HCT116 (cell line): ENCODE measurements around the gene ZNF341. TPM values are rescaled to one million over a fixed set of nuclear protein-coding genes. Genes with fewer than 3 reads are reported as not detected.
A peak's percentile ranks its signal among the peaks of the same experiment; 100 is the strongest.

Source experiments
- ATAC-seq: fragments of 200-7000 bp; cut with Tn5 transposase; 2 replicates; pipeline ENCODE4 v1.9.1; 2020; ENCODE audit warnings: mild to moderate bottlenecking, moderate library complexity
- BruUV-seq: library from RNA; stranded (reverse); fragments of 400-500 nt; replicated peaks from 2 replicates; lab custom pipeline; 2021; lab: Mats Ljungman, UMichigan
- CTCF ChIA-PET: fragments of 300-600 bp; sonication (Branson Sonifier 250); formaldehyde crosslinking; loops from one replicate; lab custom pipeline; 2021; ENCODE audit warnings: antibody characterized with exemption; lab: Charles Lee
- POLR2A ChIA-PET: fragments of 300-600, 350-600 bp; sonication (Branson Sonifier 250); formaldehyde crosslinking; loops from one replicate; lab custom pipeline; 2021; ENCODE audit warnings: antibody characterized with exemption; lab: Charles Lee
- RAD21 ChIA-PET, 2 experiments: fragments of 300-600 bp; sonication (Branson Sonifier 250); formaldehyde crosslinking; loops; one replicate each; lab custom pipeline; 2023; ENCODE audit warnings: low total read pairs in 2 of 2; ENCODE audit not compliant: uncharacterized antibody in 2 of 2, unreplicated experiment in 2 of 2, low non-redundant PET in 1 of 2; lab: Charles Lee
- DNase-seq: peaks from one replicate; pipeline ENCODE4 v3.0.0-alpha.2; 2010; ENCODE audit warnings: low read depth, low spot score
- H2AFZ ChIP-seq: fragments of 200-600 bp; shearing (Covaris generic), sonication (generic); 2 replicates; pipeline ENCODE4 v1.6.1; 2017; ENCODE audit warnings: low read depth, mixed run types, mixed read lengths, antibody characterized with exemption, low read length; ENCODE audit not compliant: poor library complexity, severe bottlenecking
- H3K27ac ChIP-seq: 2 replicates; pipeline ENCODE4 v1.5.1; 2012; ENCODE audit warnings: low read depth, low read length
- H3K27me3 ChIP-seq: fragments of 200-600 bp; sonication (generic); 2 replicates; pipeline ENCODE4 v1.6.1; 2016; ENCODE audit warnings: mixed run types, low read length, mixed read lengths; ENCODE audit not compliant: insufficient read depth
- H3K36me3 ChIP-seq, 2 experiments: fragments of 200-500 bp in 1 of 2; fragments of 200-600 bp in 1 of 2; sonication (Bioruptor generic) in 1 of 2; sonication (generic) in 1 of 2; 2 replicates each; pipeline versions ENCODE4 v1.5.1 to v1.6.1; 2014 to 2016; ENCODE audit warnings: low read length in 2 of 2, inconsistent platforms in 1 of 2, mixed read lengths in 1 of 2, mixed run types in 1 of 2; ENCODE audit not compliant: insufficient read depth in 2 of 2, control insufficient read depth in 1 of 2
- H3K4me1 ChIP-seq, 2 experiments: fragments of 200-600 bp in 1 of 2; sonication (generic) in 1 of 2; 2 replicates each; pipeline versions ENCODE4 v1.5.1 to v1.6.1; 2012 to 2017; ENCODE audit warnings: low read length in 2 of 2, inconsistent platforms in 1 of 2, mild to moderate bottlenecking in 1 of 2, mixed read lengths in 1 of 2, mixed run types in 1 of 2, moderate library complexity in 1 of 2; ENCODE audit not compliant: insufficient read depth in 2 of 2, control insufficient read depth in 1 of 2
- H3K4me2 ChIP-seq: fragments of 200-600 bp; sonication (generic); 2 replicates; pipeline ENCODE4 v1.6.1; 2017; ENCODE audit warnings: mixed run types, low read length, mixed read lengths
- H3K4me3 ChIP-seq, 2 experiments: fragments of 200-600 bp in 1 of 2; sonication (generic) in 1 of 2; replicated peaks in 1 of 2; 2 replicates each; pipeline ENCODE4 v1.5.1; 2011 to 2016; ENCODE audit warnings: low read length in 2 of 2, control low read depth in 1 of 2, low read depth in 1 of 2, mild to moderate bottlenecking in 1 of 2, mixed read lengths in 1 of 2, mixed run types in 1 of 2
- H3K79me2 ChIP-seq: fragments of 200-600 bp; sonication (generic); 2 replicates; pipeline ENCODE4 v1.6.1; 2017; ENCODE audit warnings: mild to moderate bottlenecking, mixed run types, low read length, moderate library complexity, mixed read lengths; ENCODE audit not compliant: insufficient read depth
- H3K9ac ChIP-seq: fragments of 200-600 bp; sonication (generic); 2 replicates; pipeline ENCODE4 v1.6.1; 2016; ENCODE audit warnings: low read length, mixed read lengths
- H3K9me2 ChIP-seq: fragments of 200-600 bp; sonication (generic), shearing (Covaris generic); 2 replicates; pipeline ENCODE4 v1.6.1; 2017; ENCODE audit warnings: mixed run types, mild to moderate bottlenecking, moderate library complexity; ENCODE audit not compliant: insufficient read depth
- H3K9me3 ChIP-seq, 2 experiments: fragments of 200-500 bp in 1 of 2; fragments of 200-600 bp in 1 of 2; sonication (Bioruptor generic) in 1 of 2; sonication (generic) in 1 of 2; 2 replicates each; pipeline ENCODE4 v1.6.1; 2014 to 2017; ENCODE audit warnings: low read length in 2 of 2, mixed read lengths in 2 of 2, inconsistent platforms in 1 of 2, low read depth in 1 of 2, mild to moderate bottlenecking in 1 of 2, mixed run types in 1 of 2, moderate library complexity in 1 of 2; ENCODE audit not compliant: control insufficient read depth in 1 of 2, insufficient read depth in 1 of 2
- H4K20me1 ChIP-seq: fragments of 200-600 bp; sonication (generic), shearing (Covaris generic); 2 replicates; pipeline ENCODE4 v1.6.1; 2017; ENCODE audit warnings: mixed run types, mild to moderate bottlenecking, moderate library complexity; ENCODE audit not compliant: insufficient read depth
- CBX3 ChIP-seq: IDR thresholded peaks from 2 replicates; pipeline ENCODE4 v1.6.1; 2012; ENCODE audit warnings: low read depth
- CEBPB ChIP-seq: IDR thresholded peaks from 2 replicates; pipeline ENCODE4 v1.6.1; 2012; ENCODE audit warnings: low read depth
- EGR1 ChIP-seq: IDR thresholded peaks from 2 replicates; pipeline ENCODE4 v1.6.1; 2012; ENCODE audit warnings: low read depth
- EZH2 ChIP-seq: fragments of 200-600 bp; sonication (generic); IDR thresholded peaks from 2 replicates; pipeline ENCODE4 v1.6.1; 2017; ENCODE audit warnings: antibody characterized with exemption, mixed run types
- EZH2phosphoT487 ChIP-seq: fragments of 200-600 bp; IDR thresholded peaks from 2 replicates; pipeline ENCODE4 v1.6.1; 2018; ENCODE audit warnings: antibody characterized with exemption, borderline replicate concordance
- FOSL1 ChIP-seq: IDR thresholded peaks from 2 replicates; pipeline ENCODE4 v1.6.1; 2012; ENCODE audit warnings: low read depth
- JUND ChIP-seq: IDR thresholded peaks from 2 replicates; pipeline ENCODE4 v1.6.1; 2012
- POLR2A ChIP-seq: IDR thresholded peaks from 2 replicates; pipeline ENCODE4 v1.7.0; 2011; ENCODE audit warnings: borderline replicate concordance; ENCODE audit not compliant: insufficient read depth, insufficient read length; ENCODE audit errors: extremely low read depth
- SIN3A ChIP-seq: IDR thresholded peaks from 2 replicates; pipeline ENCODE4 v1.6.1; 2012; ENCODE audit warnings: low read depth
- SP1 ChIP-seq: IDR thresholded peaks from 2 replicates; pipeline ENCODE4 v1.6.1; 2012; ENCODE audit warnings: low read depth
- TCF7L2 ChIP-seq: IDR thresholded peaks from 2 replicates; pipeline ENCODE4 v1.7.0; 2011; ENCODE audit warnings: borderline replicate concordance, inconsistent platforms; ENCODE audit not compliant: insufficient read depth, insufficient read length; ENCODE audit errors: extremely low read depth
- YY1 ChIP-seq: IDR thresholded peaks from 2 replicates; pipeline ENCODE4 v1.6.1; 2011; ENCODE audit warnings: low read length, low read depth, moderate library complexity, mild to moderate bottlenecking; ENCODE audit not compliant: insufficient replicate concordance; ENCODE audit errors: extremely low read depth
- ZFX ChIP-seq: fragments of 450-650 bp; IDR thresholded peaks from 2 replicates; pipeline ENCODE4 v1.6.1; 2017
- ZNF274 ChIP-seq: fragments of 200-500 bp; sonication (Bioruptor generic); IDR thresholded peaks from 2 replicates; pipeline ENCODE4 v1.6.1; 2014; ENCODE audit warnings: mild to moderate bottlenecking, low read depth, low read length, inconsistent platforms
- intact Hi-C: fragments of 100-400 bp; cut with micrococcal nuclease; formaldehyde crosslinking; loops from 2 replicates; pipeline ENCODE4 v1.10.0; 2022
- total RNA-seq: library from RNA; stranded (reverse); gene quantifications from one replicate; pipeline ENCODE4 v1.2.1, GENCODE V29; 2021; ENCODE audit not compliant: unreplicated experiment
- TF ChIP-seq, protein P1 (sequence below): IDR thresholded peaks from 2 replicates; pipeline ENCODE4 v1.6.1; 2012
- TF ChIP-seq, protein P2 (sequence below), 3 experiments: fragments of 200-600 bp in 1 of 3; sonication (generic) in 1 of 3; IDR thresholded peaks in 2 of 3; conservative IDR thresholded peaks in 1 of 3; 2 replicates each; pipeline ENCODE4 v1.5.1; 2012 to 2017; ENCODE audit warnings: low read depth in 2 of 3, low read length in 2 of 3, antibody characterized with exemption in 1 of 3, borderline replicate concordance in 1 of 3, control low read depth in 1 of 3, mild to moderate bottlenecking in 1 of 3, mixed read lengths in 1 of 3, mixed run types in 1 of 3, moderate library complexity in 1 of 3; ENCODE audit not compliant: insufficient read depth in 1 of 3
- TF ChIP-seq, protein P3 (sequence below): IDR thresholded peaks from 2 replicates; pipeline ENCODE4 v1.6.1; 2011; ENCODE audit warnings: mild to moderate bottlenecking, low read length, moderate library complexity; ENCODE audit not compliant: insufficient replicate concordance; ENCODE audit errors: extremely low read depth
- TF ChIP-seq, protein P4 (sequence below): IDR thresholded peaks from 2 replicates; pipeline ENCODE4 v1.6.1; 2012; ENCODE audit warnings: low read depth
- TF ChIP-seq, protein P5 (sequence below): IDR thresholded peaks from 2 replicates; pipeline ENCODE4 v1.6.1; 2012

Gene ZNF341
- total RNA-seq, 1 experiment from 2014 or later: 4.9 TPM

DNA sequence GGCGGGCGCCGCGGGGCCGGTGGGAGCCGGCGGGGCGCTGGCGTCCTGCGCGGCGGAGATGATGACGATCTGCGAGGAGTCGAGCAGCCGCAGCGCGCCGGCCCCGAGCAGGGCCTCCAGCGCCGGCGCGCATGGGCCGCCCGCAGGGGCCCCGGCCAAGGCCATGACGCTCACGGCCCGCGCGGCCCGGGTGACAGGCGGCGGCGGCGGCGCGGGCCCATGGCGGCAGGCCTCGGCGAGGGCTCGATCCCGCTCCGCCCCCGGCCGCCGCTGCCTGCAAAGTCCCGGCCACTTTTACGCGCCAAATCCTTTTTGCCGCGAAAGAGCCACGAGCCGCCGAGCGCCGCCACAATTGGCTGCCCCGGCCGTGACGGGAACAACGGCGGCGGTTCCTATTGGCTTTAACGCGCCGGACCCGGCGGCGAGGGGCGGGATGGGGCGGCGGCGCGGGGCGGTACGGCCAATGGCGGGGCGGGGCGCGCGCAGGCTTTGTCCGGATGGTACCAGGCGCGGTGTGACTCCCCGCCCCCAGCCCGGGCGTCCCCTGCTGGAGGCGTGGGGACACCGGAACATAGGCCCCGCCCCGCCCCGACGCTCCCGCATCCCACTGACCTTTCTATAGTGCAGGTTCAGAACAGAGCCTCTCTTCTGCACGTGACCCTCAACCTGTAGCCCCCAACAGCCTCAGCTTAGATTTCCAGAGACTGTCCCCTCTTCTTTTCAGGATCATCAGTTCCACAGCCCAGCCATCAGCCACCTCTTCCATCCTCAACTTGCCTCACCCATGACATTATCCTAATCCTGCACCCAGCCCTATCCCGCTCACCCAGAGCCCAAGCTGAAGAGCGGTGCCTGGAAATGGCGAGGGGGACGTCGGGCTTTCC, 45.5 kb upstream of the ZNF341 start, which contains the start of gene E2F1:
E2F1 (minus strand) TSS at position 286 of the 884 bp plus-strand sequence; CDS start at position 165, 121 bp downstream.
- Histone ChIP-seq H2AFZ (peak within 1 kb of the TSS; percentile 98), H3K79me2 (peaks cover 32% of the 10 kb centered on the region), H3K4me1 (peaks cover 13 to 35% of the 10 kb centered on the region in 2 experiments), H3K4me2 (peak within 1 kb of the TSS; percentile 97), H3K27me3 (no peaks in the 10 kb centered on the region), H3K9me2 (no peaks in the 10 kb centered on the region), H3K27ac (peak within 1 kb of the TSS; percentile 83), H3K4me3 (peak within 1 kb of the TSS; percentile 82 to 83), H3K9ac (peak within 1 kb of the TSS; percentile 90), H4K20me1 (no peaks in the 10 kb centered on the region), H3K36me3 (no peaks in the 10 kb centered on the region), H3K9me3 (no peaks in the 10 kb centered on the region)
- ChIA-PET RAD21 (no interaction called here), POLR2A (no interaction called here), CTCF (no interaction called here)
- ATAC-seq: peak; percentile 93
- intact Hi-C loops: no loop called here
- BruUV-seq: no TSS peak
- peak; percentile 77 for DNase-seq
- TF ChIP-seq, protein P1, sequence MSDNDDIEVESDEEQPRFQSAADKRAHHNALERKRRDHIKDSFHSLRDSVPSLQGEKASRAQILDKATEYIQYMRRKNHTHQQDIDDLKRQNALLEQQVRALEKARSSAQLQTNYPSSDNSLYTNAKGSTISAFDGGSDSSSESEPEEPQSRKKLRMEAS: peak; percentile 92
- TF ChIP-seq ZFX: peak; percentile 74; the same call in 1 of the 2 replicates
- no peak for TF ChIP-seq JUND
- TF ChIP-seq TCF7L2: peak; percentile 25
- TF ChIP-seq, protein P2, sequence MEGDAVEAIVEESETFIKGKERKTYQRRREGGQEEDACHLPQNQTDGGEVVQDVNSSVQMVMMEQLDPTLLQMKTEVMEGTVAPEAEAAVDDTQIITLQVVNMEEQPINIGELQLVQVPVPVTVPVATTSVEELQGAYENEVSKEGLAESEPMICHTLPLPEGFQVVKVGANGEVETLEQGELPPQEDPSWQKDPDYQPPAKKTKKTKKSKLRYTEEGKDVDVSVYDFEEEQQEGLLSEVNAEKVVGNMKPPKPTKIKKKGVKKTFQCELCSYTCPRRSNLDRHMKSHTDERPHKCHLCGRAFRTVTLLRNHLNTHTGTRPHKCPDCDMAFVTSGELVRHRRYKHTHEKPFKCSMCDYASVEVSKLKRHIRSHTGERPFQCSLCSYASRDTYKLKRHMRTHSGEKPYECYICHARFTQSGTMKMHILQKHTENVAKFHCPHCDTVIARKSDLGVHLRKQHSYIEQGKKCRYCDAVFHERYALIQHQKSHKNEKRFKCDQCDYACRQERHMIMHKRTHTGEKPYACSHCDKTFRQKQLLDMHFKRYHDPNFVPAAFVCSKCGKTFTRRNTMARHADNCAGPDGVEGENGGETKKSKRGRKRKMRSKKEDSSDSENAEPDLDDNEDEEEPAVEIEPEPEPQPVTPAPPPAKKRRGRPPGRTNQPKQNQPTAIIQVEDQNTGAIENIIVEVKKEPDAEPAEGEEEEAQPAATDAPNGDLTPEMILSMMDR (IDR thresholded peaks at IDR 0.05 in 2 of 3, conservative IDR thresholded peaks at IDR 0.05 in 1 of 3; ENCODE audit: borderline replicate concordance in 1 of 3, insufficient read depth in 1 of 3, low read depth in 2 of 3, low read length in 2 of 3): no peak; a peak in 1 of 6 replicates
- TF ChIP-seq SIN3A: peak; percentile 82
- TF ChIP-seq, protein P3, sequence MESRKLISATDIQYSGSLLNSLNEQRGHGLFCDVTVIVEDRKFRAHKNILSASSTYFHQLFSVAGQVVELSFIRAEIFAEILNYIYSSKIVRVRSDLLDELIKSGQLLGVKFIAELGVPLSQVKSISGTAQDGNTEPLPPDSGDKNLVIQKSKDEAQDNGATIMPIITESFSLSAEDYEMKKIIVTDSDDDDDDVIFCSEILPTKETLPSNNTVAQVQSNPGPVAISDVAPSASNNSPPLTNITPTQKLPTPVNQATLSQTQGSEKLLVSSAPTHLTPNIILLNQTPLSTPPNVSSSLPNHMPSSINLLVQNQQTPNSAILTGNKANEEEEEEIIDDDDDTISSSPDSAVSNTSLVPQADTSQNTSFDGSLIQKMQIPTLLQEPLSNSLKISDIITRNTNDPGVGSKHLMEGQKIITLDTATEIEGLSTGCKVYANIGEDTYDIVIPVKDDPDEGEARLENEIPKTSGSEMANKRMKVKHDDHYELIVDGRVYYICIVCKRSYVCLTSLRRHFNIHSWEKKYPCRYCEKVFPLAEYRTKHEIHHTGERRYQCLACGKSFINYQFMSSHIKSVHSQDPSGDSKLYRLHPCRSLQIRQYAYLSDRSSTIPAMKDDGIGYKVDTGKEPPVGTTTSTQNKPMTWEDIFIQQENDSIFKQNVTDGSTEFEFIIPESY: no peak
- TF ChIP-seq EZH2: no peak
- TF ChIP-seq, protein P4, sequence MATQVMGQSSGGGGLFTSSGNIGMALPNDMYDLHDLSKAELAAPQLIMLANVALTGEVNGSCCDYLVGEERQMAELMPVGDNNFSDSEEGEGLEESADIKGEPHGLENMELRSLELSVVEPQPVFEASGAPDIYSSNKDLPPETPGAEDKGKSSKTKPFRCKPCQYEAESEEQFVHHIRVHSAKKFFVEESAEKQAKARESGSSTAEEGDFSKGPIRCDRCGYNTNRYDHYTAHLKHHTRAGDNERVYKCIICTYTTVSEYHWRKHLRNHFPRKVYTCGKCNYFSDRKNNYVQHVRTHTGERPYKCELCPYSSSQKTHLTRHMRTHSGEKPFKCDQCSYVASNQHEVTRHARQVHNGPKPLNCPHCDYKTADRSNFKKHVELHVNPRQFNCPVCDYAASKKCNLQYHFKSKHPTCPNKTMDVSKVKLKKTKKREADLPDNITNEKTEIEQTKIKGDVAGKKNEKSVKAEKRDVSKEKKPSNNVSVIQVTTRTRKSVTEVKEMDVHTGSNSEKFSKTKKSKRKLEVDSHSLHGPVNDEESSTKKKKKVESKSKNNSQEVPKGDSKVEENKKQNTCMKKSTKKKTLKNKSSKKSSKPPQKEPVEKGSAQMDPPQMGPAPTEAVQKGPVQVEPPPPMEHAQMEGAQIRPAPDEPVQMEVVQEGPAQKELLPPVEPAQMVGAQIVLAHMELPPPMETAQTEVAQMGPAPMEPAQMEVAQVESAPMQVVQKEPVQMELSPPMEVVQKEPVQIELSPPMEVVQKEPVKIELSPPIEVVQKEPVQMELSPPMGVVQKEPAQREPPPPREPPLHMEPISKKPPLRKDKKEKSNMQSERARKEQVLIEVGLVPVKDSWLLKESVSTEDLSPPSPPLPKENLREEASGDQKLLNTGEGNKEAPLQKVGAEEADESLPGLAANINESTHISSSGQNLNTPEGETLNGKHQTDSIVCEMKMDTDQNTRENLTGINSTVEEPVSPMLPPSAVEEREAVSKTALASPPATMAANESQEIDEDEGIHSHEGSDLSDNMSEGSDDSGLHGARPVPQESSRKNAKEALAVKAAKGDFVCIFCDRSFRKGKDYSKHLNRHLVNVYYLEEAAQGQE: no peak
- peak; percentile 1 for TF ChIP-seq POLR2A
- no peak for TF ChIP-seq YY1
- no peak for TF ChIP-seq EZH2phosphoT487
- TF ChIP-seq, protein P5, sequence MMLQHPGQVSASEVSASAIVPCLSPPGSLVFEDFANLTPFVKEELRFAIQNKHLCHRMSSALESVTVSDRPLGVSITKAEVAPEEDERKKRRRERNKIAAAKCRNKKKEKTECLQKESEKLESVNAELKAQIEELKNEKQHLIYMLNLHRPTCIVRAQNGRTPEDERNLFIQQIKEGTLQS: no peak
- no peak for TF ChIP-seq CBX3
- no peak for TF ChIP-seq CEBPB
- 0 out of 2 replicates have a peak, but pooled peaks have one; percentile 33 for TF ChIP-seq EGR1
- TF ChIP-seq ZNF274: no peak
- no peak for TF ChIP-seq FOSL1
- peak; percentile 83 for TF ChIP-seq SP1
